Left ventricle myocardium inferior (tissue), 1 donor: ENCODE data around the gene BBS9. TPM values are rescaled to one million over a fixed set of nuclear protein-coding genes. Genes with fewer than 3 reads are reported as not detected.
"Not testable (repeated sequence)": the region's sequence is repeated elsewhere in the genome, so short reads cannot be mapped to it uniquely, and the experiment has no call there.

Experiments
- DNase-seq: peaks from one replicate; pipeline ENCODE4 v3.0.0-alpha.2; 2020
- H3K27ac ChIP-seq: fragments of 200-600 bp; replicated peaks from 2 replicates; pipeline ENCODE4 v1.8.0; 2021
- H3K27me3 ChIP-seq: fragments of 200-600 bp; 2 replicates; pipeline ENCODE4 v1.8.0; 2021; ENCODE audit warnings: low read depth
- H3K36me3 ChIP-seq: fragments of 200-600 bp; 2 replicates; pipeline ENCODE4 v1.8.0; 2021
- H3K4me1 ChIP-seq: fragments of 200-600 bp; 2 replicates; pipeline ENCODE4 v1.8.0; 2021
- H3K4me3 ChIP-seq: fragments of 200-600 bp; 2 replicates; pipeline ENCODE4 v1.8.0; 2021; ENCODE audit warnings: mild to moderate bottlenecking, moderate library complexity
- H3K9me3 ChIP-seq: fragments of 200-600 bp; replicated peaks from 2 replicates; pipeline ENCODE4 v1.8.0; 2021
- intact Hi-C: fragments of 100-400 bp; cut with micrococcal nuclease; formaldehyde crosslinking; loops from one replicate; pipeline ENCODE4 v1.11.0; 2022
- total RNA-seq: library from RNA; stranded (reverse); fragmentation: NEBNext Ultra II Directional; extraction: Animal tissue kit (Norgen Biotek cat#: 25700); gene quantifications from one replicate; pipeline ENCODE4 v1.2.1, GENCODE V29; 2021
- TF ChIP-seq, protein P1 (sequence below): fragments of 200-600 bp; IDR thresholded peaks from 2 replicates; pipeline ENCODE4 v1.8.0; 2021; ENCODE audit warnings: antibody characterized with exemption, mild to moderate bottlenecking, borderline replicate concordance
- donor health status: DM: no; HTN: yes; CAD: no; lungs with severe emphysema.

Gene BBS9
- total RNA-seq, 1 donor from 2014 or later: 13.7 TPM

- H3K4me3 ChIP-seq: no peak overlapping the region
- TF ChIP-seq, protein P1, sequence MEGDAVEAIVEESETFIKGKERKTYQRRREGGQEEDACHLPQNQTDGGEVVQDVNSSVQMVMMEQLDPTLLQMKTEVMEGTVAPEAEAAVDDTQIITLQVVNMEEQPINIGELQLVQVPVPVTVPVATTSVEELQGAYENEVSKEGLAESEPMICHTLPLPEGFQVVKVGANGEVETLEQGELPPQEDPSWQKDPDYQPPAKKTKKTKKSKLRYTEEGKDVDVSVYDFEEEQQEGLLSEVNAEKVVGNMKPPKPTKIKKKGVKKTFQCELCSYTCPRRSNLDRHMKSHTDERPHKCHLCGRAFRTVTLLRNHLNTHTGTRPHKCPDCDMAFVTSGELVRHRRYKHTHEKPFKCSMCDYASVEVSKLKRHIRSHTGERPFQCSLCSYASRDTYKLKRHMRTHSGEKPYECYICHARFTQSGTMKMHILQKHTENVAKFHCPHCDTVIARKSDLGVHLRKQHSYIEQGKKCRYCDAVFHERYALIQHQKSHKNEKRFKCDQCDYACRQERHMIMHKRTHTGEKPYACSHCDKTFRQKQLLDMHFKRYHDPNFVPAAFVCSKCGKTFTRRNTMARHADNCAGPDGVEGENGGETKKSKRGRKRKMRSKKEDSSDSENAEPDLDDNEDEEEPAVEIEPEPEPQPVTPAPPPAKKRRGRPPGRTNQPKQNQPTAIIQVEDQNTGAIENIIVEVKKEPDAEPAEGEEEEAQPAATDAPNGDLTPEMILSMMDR: no peak
- no peaks in the 10 kb centered on the region for H3K27me3 ChIP-seq
- peaks cover 17% of the 10 kb centered on the region for H3K4me1 ChIP-seq
- DNase-seq: no peak
- H3K27ac ChIP-seq: no peak overlapping the region
- intact Hi-C loops: no loop called here
- no peaks in the 10 kb centered on the region for H3K9me3 ChIP-seq
- peaks cover 29% of the 10 kb centered on the region for H3K36me3 ChIP-seq
These were observed 38.2 kb upstream of the BBS9 start for GRCh38 chr7:33091111-33091531.

DNA sequence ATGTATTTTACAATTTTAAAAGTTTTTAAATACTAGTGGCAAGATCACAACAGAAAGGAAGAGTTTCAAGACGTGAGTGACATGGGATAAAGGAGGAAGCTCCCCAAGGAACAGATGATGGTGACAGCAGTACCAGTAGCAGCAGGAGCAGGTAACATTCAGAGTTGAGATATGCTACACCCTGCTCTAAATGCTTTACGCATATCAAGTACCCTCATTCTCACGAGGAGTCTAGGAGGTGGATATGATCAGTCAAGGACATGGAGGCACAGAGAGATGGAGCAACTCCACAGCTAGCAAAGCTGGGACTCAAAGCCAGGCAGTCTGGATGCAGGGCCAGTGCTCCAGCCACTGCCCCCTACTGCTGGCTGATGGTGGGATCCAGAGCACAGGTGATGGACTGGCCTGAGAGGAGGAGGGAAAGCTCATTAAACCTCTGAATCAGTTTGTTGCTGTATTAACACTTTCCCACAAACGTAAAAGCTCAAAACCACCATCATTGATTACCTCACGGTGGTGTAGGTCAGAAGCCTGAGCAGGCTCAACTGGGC is 37.6 kb upstream of the BBS9 start:
- H3K36me3 ChIP-seq: peaks cover 35% of the 10 kb centered on the region
- DNase-seq: no peak
- H3K4me3 ChIP-seq: no peak overlapping the region
- intact Hi-C loops: no loop called here
- H3K9me3 ChIP-seq: no peaks in the 10 kb centered on the region
- TF ChIP-seq, protein P1: no peak
- no peak overlapping the region for H3K27ac ChIP-seq
- peaks cover 17% of the 10 kb centered on the region for H3K4me1 ChIP-seq
- H3K27me3 ChIP-seq: no peaks in the 10 kb centered on the region

DNA sequence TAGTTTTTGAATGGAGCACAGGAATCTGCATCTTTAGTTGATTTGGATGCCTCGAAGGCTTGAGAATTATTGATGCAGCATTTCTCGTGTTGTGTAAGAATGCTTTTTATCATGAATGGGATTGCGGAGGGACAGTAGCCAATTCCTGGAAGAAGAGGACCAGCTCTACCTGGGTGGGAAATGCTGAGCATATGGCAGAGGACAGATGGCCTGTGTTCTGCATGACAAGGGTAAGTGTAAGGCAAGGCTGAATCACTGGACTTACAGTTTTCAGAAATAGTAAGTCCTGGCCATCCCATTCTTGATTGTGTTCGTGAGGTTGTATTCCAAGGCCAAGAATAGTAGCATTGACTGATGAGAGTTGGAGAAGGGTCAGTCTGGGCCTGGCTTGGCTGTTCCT is 36.1 kb upstream of the BBS9 start:
- peaks cover 50% of the 10 kb centered on the region for H3K36me3 ChIP-seq
- no peaks in the 10 kb centered on the region for H3K9me3 ChIP-seq
- H3K4me3 ChIP-seq: no peak overlapping the region
- intact Hi-C loops: no loop called here
- no peak overlapping the region for H3K27ac ChIP-seq
- TF ChIP-seq, protein P1: no peak
- no peak for DNase-seq
- H3K27me3 ChIP-seq: no peaks in the 10 kb centered on the region
- peaks cover 6% of the 10 kb centered on the region for H3K4me1 ChIP-seq

DNA sequence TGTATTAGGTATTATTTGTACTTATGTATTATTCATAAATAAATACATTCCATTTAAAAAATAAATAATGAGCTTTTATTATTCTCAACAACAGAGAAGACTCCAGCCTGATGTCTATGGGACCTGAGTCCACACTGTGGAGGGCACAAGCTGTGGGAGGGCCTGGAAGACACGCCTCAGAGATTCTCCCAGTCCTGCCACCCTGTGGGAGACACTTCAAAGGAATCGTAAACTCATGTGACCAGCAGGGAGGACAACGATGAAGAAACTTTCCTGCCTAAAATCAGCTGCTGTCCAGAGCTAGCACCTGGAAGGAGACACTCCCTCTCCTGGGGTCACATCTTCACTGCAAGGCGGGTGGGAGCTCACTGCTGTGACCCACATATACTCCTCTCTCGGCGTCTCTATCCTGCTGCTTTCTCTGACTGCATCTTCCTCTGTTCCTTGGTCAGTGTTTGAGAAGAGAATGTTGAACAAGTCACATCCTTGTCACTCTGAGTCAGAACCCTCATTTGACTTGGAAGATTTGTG is 34.6 kb upstream of the BBS9 start:
- intact Hi-C loops, H3K27ac ChIP-seq, H3K4me3 ChIP-seq, DNase-seq, H3K9me3 ChIP-seq, H3K27me3 ChIP-seq: not testable (repeated sequence)
- H3K4me1 ChIP-seq: peaks cover 20% of the 10 kb centered on the region
- H3K36me3 ChIP-seq: peaks cover 64% of the 10 kb centered on the region

- Histone ChIP-seq H3K4me1 (peaks cover 38% of the 10 kb centered on the region), H3K27ac (peak overlapping the region; percentile 45), H3K27me3 (no peaks in the 10 kb centered on the region), H3K36me3 (peaks cover 83% of the 10 kb centered on the region), H3K9me3 (no peaks in the 10 kb centered on the region), H3K4me3 (no peak overlapping the region)
- TF ChIP-seq, protein P1: no peak
- no peak for DNase-seq
- intact Hi-C loops: no loop called here
These were observed 30.0 kb upstream of the BBS9 start for GRCh38 chr7:33099154-33099940.

- no peak for DNase-seq
- Histone ChIP-seq H3K36me3 (peaks cover 70% of the 10 kb centered on the region), H3K27ac (no peak overlapping the region), H3K27me3 (no peaks in the 10 kb centered on the region), H3K4me1 (peaks cover 46% of the 10 kb centered on the region), H3K4me3 (no peak overlapping the region), H3K9me3 (no peaks in the 10 kb centered on the region)
- intact Hi-C loops: no loop called here
- TF ChIP-seq, protein P1: no peak
These were observed 28.6 kb upstream of the BBS9 start for GRCh38 chr7:33100770-33101169.
